GM20000 (cell line): ENCODE results near the gene SLC7A1.

Source experiments
- DNase-seq: peaks from one replicate; pipeline ENCODE4 v3.0.0; 2012; ENCODE audit warnings: low spot score
- CTCF ChIP-seq: IDR thresholded peaks from 2 replicates; pipeline ENCODE4 v1.5.1; 2012; ENCODE audit warnings: mild to moderate bottlenecking, control low read depth; ENCODE audit errors: extremely low read depth, missing control alignments

The SLC7A1 gene

GRCh38 chr13:29516012-29516411, 79.5 kb downstream of the SLC7A1 start:
- TF ChIP-seq CTCF, result no peak
- no peak for DNase-seq

- DNase-seq, result no peak
- no peak for TF ChIP-seq CTCF
Observed at GRCh38 chr13:29515372-29515771, 80.1 kb downstream of the SLC7A1 start.

- no peak for TF ChIP-seq CTCF
- DNase-seq, result no peak
Observed at GRCh38 chr13:29514720-29515310, 80.7 kb downstream of the SLC7A1 start.

GRCh38 chr13:29513981-29514719, 81.3 kb downstream of the SLC7A1 start:
- no peak for DNase-seq
- no peak for TF ChIP-seq CTCF

GRCh38 chr13:29513002-29513980, 82.2 kb downstream of the SLC7A1 start:
- no peak for DNase-seq
- no peak for TF ChIP-seq CTCF

GRCh38 chr13:29511980-29512379, 83.5 kb downstream of the SLC7A1 start:
- DNase-seq, result no peak
- no peak for TF ChIP-seq CTCF
